Renal pelvis (tissue), 12 donors: ENCODE measurements around the gene NPSR1. TPM values are rescaled to one million over a fixed set of nuclear protein-coding genes. Genes with fewer than 3 reads are reported as not detected.
"Not testable (repeated sequence)": the region's sequence is repeated elsewhere in the genome, so short reads cannot be mapped to it uniquely, and the experiment has no call there.

Source experiments
- DNase-seq: peaks from one replicate; pipeline ENCODE4 v3.0.0-alpha.2; 2013
- long read RNA-seq, 16 experiments: transcript quantifications; one replicate each; lab custom pipeline, GENCODE V29; 2026
- polyA plus RNA-seq, 3 donors: library from polyadenylated mRNA; unstranded; fragments of 120-200 nt; gene quantifications; one replicate each; pipeline ENCODE4 v1.2.1, GENCODE V29; 2013; ENCODE audit not compliant: insufficient read length in 3 of 3

The NPSR1 gene, protein sequence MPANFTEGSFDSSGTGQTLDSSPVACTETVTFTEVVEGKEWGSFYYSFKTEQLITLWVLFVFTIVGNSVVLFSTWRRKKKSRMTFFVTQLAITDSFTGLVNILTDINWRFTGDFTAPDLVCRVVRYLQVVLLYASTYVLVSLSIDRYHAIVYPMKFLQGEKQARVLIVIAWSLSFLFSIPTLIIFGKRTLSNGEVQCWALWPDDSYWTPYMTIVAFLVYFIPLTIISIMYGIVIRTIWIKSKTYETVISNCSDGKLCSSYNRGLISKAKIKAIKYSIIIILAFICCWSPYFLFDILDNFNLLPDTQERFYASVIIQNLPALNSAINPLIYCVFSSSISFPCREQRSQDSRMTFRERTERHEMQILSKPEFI
- under 1 TPM in 1 of 3 donors, not detected in 2; 0.06 TPM for polyA plus RNA-seq
- long read RNA-seq, donor 1, partial matches to known transcripts: 110 of 110 reads
- long read RNA-seq, donor 1, other reads (novel, unspliced or antisense): 0 of 110 reads
- long read RNA-seq, donor 2: 0 reads
- long read RNA-seq, donor 3: 0 reads
- long read RNA-seq, donor 4: 0 reads
- long read RNA-seq, donor 5: 0 reads
- long read RNA-seq, donor 6: 0 reads
- long read RNA-seq, donor 7: 0 reads
- long read RNA-seq, donor 8: 0 reads
- long read RNA-seq, donor 9: 0 reads
- long read RNA-seq, donor 10: 0 reads
- long read RNA-seq, donor 11: 0 reads
- long read RNA-seq, donor 12, partial matches to known transcripts: 119 of 132 reads
- long read RNA-seq, donor 12, other reads (novel, unspliced or antisense): 13 of 132 reads
- long read RNA-seq, donor 13: 0 reads
- long read RNA-seq, donor 14: 0 reads
- long read RNA-seq, donor 15: 0 reads
- long read RNA-seq, donor 16: 0 reads

DNA sequence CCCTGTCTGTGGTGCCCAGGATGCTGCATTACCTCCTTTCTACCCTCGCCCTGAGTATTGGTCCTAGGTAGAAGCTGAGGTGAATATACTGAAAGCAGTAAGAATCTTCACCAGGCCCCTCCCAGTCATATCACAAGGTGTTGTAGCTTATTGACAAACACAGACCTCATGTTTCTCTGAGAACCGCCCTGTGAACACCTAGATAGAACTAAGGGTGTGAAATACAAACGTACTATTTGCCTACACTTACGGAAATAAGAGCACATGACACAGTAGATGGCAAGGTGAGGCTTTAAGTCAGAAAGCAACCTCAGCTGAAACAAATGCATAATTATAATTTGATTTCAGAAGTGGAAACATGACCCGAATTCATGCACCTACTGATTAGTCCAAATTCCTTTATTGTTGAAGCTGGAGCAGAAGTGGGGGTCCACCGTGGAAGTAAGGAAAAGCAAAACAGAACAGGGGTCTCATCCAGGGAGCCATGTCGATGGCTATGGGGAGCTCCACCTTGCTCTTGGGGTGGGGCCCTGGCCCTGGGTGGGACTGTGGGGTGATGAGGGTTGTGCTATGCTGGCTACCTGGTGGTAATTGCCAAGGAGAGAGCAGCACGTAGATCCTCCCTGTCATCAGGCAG, at the start of gene NPSR1:
Gene NPSR1, plus strand, starts transcription at position 587 of the 637 bp plus-strand sequence. CDS start 195 bp downstream, outside the sequence.
- DNase-seq: no peak

GRCh38 chr7:34612661-34613060, 45.4 kb upstream of the NPSR1 start:
- DNase-seq: no peak

GRCh38 chr7:34620425-34620824, 37.6 kb upstream of the NPSR1 start:
- DNase-seq: no peak

GRCh38 chr7:34622182-34622581, 35.8 kb upstream of the NPSR1 start:
- no peak for DNase-seq

DNA sequence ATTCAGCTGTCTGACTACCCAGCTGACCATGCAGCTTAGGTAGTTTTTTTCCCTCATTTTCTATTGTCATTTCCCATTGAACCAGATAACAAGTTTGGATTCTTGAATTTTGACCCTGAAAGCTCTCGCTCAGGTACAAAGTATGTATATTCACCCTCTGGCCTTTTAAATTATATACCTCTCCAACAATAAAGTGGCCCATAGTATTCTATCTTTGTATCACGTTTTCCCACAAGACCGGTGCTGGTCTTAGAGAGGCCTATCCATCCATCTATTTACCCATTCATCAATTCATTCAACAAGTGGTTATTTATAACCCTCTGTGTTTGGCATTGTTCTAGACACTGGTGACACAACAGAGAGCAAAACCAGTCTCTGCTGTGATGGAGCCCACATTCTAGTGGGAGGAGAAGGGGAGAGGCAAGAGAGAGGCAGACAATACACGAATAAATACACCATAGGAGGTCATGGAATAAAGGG, 35.2 kb upstream of the NPSR1 start:
- DNase-seq: no peak

DNA sequence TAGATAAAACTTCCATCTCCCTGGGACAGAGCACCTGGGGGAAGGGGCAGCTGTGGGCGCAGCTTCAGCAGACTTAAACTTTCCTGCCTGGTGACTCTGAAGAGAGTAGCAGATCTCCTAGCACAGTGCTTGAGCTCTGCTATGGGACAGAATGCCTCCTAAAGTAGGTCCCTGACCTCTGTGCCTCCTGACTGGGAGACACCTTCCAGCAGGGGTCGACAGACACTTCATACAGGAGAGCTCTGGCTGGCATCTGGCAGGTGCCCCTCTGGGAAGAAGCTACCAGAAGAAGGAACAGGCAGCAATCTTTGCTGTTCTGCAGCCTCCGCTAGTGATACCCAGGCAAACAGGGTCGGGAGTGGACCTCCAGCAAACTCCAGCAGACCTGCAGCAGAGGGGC, 29.4 kb upstream of the NPSR1 start:
- not testable (repeated sequence) for DNase-seq

DNA sequence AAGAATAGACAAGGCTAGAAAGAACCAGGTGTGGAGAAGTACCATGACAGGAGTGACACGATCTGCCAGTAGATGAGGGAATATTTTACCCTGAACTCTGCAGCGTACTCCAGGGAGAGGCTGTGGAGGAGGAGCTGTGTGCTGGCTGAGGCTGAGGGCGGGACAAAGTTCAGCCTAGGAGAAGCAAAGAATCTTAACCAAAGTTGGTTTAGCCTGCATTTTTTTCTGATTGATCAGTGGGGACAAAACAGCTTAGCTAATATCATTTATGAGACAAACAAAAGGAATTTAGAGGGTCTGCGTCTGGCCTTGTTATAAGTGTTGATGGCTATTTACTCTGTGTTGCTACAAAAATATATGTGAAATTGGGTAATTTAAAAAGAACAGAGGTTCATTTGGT, 5.2 kb upstream of the NPSR1 start:
- no peak for DNase-seq

GRCh38 chr7:34653787-34654186, 4.2 kb upstream of the NPSR1 start:
- no peak for DNase-seq

- no peak for DNase-seq
Observed at GRCh38 chr7:34655384-34655783, 2.6 kb upstream of the NPSR1 start.

DNA sequence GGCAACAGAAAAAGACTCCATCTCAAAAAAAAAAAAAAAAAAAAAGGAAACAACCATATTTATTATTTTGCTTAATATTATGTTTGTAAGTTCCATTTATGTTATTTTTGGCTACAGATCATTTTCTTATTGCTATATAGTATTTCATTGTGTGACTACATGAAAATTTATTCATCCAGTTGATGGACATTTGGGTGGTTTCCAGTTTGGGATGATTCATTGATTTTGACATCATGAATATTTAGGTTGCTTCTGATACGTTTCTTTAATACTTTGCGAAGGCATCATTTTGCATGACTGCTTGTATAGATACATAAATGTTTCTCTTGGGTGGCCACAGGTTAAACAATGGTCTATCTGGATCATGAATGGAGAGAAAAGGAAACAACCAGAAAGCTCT, 2.0 kb upstream of the NPSR1 start:
- DNase-seq: no peak

GRCh38 chr7:34659472-34660075, 1.6 kb downstream of the NPSR1 start:
- DNase-seq: no peak

- DNase-seq: no peak
Observed at GRCh38 chr7:34662058-34662708, 4.2 kb downstream of the NPSR1 start.

- DNase-seq: no peak
Observed at GRCh38 chr7:34664755-34665154, 6.7 kb downstream of the NPSR1 start.

GRCh38 chr7:34672430-34672829, 14.4 kb downstream of the NPSR1 start:
- no peak for DNase-seq

GRCh38 chr7:34673066-34673465, 15.0 kb downstream of the NPSR1 start:
- no peak for DNase-seq

DNA sequence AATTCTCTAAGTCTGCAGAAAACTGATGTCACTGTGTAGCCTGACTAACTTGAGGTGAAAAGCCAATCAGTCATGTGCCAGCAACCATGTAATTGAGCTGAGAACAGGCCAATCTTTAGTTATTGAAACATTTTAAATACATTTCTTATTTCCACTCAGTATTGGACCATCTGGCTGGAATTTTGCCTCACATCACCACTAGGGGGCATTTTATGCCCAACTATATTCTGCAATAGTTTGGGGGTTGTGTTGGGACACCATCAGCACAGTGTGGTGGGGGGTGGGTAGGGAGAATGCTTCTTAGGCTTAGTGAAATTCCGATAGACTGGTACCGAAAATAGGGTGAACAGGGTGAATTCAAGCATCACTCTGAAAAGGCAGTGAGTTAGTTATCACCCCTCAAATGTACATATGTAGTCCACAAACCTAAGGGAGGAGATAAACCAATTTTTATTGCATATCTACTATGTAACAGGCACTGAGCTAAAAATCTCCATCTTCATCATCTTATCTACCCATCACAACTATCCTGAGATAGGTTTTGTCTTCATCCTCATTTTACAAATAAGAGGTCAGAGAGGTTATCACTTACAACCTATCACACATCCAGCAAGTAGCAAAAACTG, 17.8 kb downstream of the NPSR1 start:
- DNase-seq: no peak

DNA sequence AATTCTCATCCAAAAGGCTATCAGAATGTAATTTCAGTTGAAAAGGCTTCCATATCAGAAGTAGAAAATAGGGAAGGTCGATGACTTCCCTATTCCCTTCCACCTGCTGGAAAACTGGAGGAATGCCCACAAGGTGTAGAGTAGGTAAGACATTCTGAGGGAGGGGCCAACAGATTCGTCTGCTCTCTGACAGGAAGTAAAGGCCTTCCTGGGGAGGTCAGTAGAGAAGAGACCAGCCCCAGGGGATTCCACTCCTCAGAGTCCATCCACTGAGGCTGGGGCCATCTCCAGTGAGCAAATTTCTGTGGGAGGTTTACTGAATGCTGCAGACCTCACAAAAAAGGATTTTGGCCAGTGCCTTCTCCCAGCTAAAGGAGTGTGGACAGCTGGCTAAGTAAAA, 19.5 kb downstream of the NPSR1 start:
- no peak for DNase-seq

DNA sequence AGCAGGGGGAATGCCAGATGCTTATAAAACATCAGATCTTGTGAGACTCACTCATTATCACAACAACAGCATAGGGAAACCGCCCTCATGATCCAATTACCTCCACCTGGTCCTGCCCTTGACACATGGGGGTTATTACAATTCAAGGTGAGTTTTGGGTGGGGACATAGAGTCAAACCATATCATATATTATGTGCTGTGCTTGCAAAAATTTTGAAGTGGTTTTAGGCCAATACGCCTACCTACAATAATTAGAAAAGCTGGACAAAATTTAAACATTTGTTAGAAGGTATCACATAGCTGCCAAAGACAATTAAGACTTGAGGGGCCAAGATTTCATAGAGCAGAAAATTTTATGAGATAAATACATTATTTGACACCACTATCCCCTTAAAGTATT, 29.5 kb downstream of the NPSR1 start:
- DNase-seq: no peak

GRCh38 chr7:34696415-34696814, 38.4 kb downstream of the NPSR1 start:
- no peak for DNase-seq

GRCh38 chr7:34709771-34710170, 51.8 kb downstream of the NPSR1 start:
- no peak for DNase-seq

DNA sequence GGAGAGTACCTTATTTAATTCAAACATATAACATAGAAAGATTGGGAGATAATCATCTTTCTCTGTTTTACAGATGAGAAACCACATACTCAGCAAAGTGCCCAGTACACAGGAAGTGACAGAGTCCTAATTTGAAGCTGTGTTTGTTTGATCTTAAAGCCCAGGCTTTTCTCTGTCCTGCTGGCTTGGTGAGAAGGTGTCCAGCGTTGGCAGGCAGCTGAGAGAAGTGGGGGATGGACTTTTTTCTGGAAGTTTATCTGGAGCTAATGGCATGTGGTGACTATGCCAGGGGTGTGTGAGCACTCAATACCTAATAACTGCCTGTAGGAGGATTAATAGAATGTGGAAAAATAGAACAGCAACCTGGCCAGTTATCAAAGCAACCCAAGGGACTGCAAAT, 60.8 kb downstream of the NPSR1 start:
- no peak for DNase-seq
